Panc1 (cell line): ENCODE data around the gene ATP5ME. TPM values are rescaled to one million over a fixed set of nuclear protein-coding genes. Genes with fewer than 3 reads are reported as not detected.

ENCODE experiments used
- ATAC-seq: fragments of 200-7000 bp; cut with Tn5 transposase; 2 replicates; pipeline ENCODE4 v1.9.1; 2020; ENCODE audit warnings: mild to moderate bottlenecking, moderate library complexity
- BruUV-seq: library from RNA; stranded (reverse); fragments of 400-500 nt; replicated peaks from 2 replicates; lab custom pipeline; 2021; lab: Mats Ljungman, UMichigan
- CTCF ChIA-PET: fragments of 300-600 bp; sonication (Branson Sonifier 250); formaldehyde crosslinking; loops from one replicate; lab custom pipeline; 2022; ENCODE audit warnings: antibody characterized with exemption; lab: Charles Lee
- POLR2A ChIA-PET: fragments of 300-600 bp; sonication (Branson Sonifier 250); formaldehyde crosslinking; loops from one replicate; lab custom pipeline; 2022; ENCODE audit warnings: antibody characterized with exemption; lab: Charles Lee
- DNase-seq: peaks from one replicate; pipeline ENCODE4 v3.0.0-alpha.2; 2010; ENCODE audit warnings: low read depth, low spot score
- H3K27ac ChIP-seq: 2 replicates; pipeline ENCODE4 v1.5.1; 2011; ENCODE audit warnings: mild to moderate bottlenecking, low read length, inconsistent platforms
- H3K27me3 ChIP-seq: fragments of 200-500 bp; sonication (Bioruptor generic); 2 replicates; pipeline ENCODE4 v1.6.0; 2014; ENCODE audit warnings: low read length, inconsistent platforms; ENCODE audit not compliant: control insufficient read depth, insufficient read depth
- H3K36me3 ChIP-seq: fragments of 200-500 bp; sonication (Bioruptor generic); 2 replicates; pipeline ENCODE4 v1.5.1; 2014; ENCODE audit warnings: inconsistent platforms, mild to moderate bottlenecking, low read length, moderate library complexity; ENCODE audit not compliant: control insufficient read depth, insufficient read depth
- H3K4me1 ChIP-seq: 2 replicates; pipeline ENCODE4 v1.5.1; 2011; ENCODE audit warnings: inconsistent platforms, mild to moderate bottlenecking, low read length, moderate library complexity; ENCODE audit not compliant: control insufficient read depth, insufficient read depth
- H3K4me3 ChIP-seq, 2 experiments: 2 replicates each; pipeline ENCODE4 v1.5.1; 2011 to 2012; ENCODE audit warnings: low read depth in 2 of 2, low read length in 2 of 2, mild to moderate bottlenecking in 2 of 2, inconsistent platforms in 1 of 2, moderate library complexity in 1 of 2
- H3K9me3 ChIP-seq: fragments of 200-500 bp; sonication (Bioruptor generic); 2 replicates; pipeline ENCODE4 v1.5.1; 2014; ENCODE audit warnings: low read depth, mild to moderate bottlenecking, inconsistent platforms, low read length, moderate library complexity; ENCODE audit not compliant: control insufficient read depth, insufficient read depth
- POLR2AphosphoS5 ChIP-seq: IDR thresholded peaks from 2 replicates; pipeline ENCODE4 v1.6.1; 2012; ENCODE audit warnings: mild to moderate bottlenecking, low read depth, low read length, moderate library complexity
- SIN3A ChIP-seq: IDR thresholded peaks from 2 replicates; pipeline ENCODE4 v1.6.1; 2012; ENCODE audit warnings: low read depth, mild to moderate bottlenecking, low read length, moderate library complexity, borderline replicate concordance; ENCODE audit not compliant: insufficient read depth
- TCF7L2 ChIP-seq: IDR thresholded peaks from 2 replicates; pipeline ENCODE4 v1.6.1; 2011; ENCODE audit warnings: mild to moderate bottlenecking, low read depth, low read length, inconsistent platforms
- in situ Hi-C: cut with HindIII; loops from 2 replicates; pipeline ENCODE4 v1.10.0; 2016; ENCODE audit warnings: low sequenced_read_pairs, low pct_unique_long_range_greater_than_20kb
- intact Hi-C: fragments of 100-400 bp; cut with micrococcal nuclease; formaldehyde crosslinking; loops from one replicate; pipeline ENCODE4 v1.10.0; 2022; ENCODE audit not compliant: unreplicated experiment
- total RNA-seq: library from RNA; stranded (reverse); gene quantifications from one replicate; pipeline ENCODE4 v1.2.1, GENCODE V29; 2021; ENCODE audit not compliant: unreplicated experiment
- TF ChIP-seq, protein P1 (sequence below), 2 experiments: IDR thresholded peaks; 2 replicates each; pipeline ENCODE4 v1.6.1; 2011 to 2012; ENCODE audit warnings: low read depth in 2 of 2, control low read depth in 1 of 2, low read length in 1 of 2, mild to moderate bottlenecking in 1 of 2, moderate library complexity in 1 of 2; ENCODE audit not compliant: insufficient read depth in 1 of 2
- TF ChIP-seq, protein P2 (sequence below): fragments of 450-650 bp; IDR thresholded peaks from 2 replicates; pipeline ENCODE4 v1.5.1; 2017; ENCODE audit warnings: mild to moderate bottlenecking

The ATP5ME gene
- total RNA-seq, 1 experiment from 2014 or later, result 257 TPM

DNA sequence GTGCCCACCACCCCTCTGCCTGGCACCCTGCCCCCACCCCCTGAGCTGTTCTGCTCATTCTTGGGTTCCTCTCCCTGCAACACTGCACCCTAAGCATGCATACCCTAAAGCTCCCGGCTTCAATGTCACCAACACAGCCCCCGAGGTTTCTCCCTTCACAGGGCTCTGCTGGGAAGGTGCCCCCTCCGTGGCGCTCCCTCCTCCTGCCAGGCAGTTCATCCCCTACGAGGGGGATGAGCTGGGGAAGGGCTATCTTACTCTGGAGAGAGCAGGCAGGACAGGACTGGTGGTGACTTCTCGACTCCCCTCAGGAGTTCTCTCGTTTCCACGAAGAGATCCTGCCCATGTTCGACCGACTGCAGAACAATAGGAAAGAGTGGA is 6.5 kb downstream of the ATP5ME start:
- H3K9me3 ChIP-seq, result no peaks in the 10 kb centered on the region
- intact Hi-C loops, result no loop called here
- in situ Hi-C loops, result no loop called here
- TF ChIP-seq, protein P1, sequence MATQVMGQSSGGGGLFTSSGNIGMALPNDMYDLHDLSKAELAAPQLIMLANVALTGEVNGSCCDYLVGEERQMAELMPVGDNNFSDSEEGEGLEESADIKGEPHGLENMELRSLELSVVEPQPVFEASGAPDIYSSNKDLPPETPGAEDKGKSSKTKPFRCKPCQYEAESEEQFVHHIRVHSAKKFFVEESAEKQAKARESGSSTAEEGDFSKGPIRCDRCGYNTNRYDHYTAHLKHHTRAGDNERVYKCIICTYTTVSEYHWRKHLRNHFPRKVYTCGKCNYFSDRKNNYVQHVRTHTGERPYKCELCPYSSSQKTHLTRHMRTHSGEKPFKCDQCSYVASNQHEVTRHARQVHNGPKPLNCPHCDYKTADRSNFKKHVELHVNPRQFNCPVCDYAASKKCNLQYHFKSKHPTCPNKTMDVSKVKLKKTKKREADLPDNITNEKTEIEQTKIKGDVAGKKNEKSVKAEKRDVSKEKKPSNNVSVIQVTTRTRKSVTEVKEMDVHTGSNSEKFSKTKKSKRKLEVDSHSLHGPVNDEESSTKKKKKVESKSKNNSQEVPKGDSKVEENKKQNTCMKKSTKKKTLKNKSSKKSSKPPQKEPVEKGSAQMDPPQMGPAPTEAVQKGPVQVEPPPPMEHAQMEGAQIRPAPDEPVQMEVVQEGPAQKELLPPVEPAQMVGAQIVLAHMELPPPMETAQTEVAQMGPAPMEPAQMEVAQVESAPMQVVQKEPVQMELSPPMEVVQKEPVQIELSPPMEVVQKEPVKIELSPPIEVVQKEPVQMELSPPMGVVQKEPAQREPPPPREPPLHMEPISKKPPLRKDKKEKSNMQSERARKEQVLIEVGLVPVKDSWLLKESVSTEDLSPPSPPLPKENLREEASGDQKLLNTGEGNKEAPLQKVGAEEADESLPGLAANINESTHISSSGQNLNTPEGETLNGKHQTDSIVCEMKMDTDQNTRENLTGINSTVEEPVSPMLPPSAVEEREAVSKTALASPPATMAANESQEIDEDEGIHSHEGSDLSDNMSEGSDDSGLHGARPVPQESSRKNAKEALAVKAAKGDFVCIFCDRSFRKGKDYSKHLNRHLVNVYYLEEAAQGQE (IDR thresholded peaks at IDR 0.05; ENCODE audit: insufficient read depth in 1 of 2, low read depth in 2 of 2, low read length in 1 of 2), result no peak
- no peak for TF ChIP-seq TCF7L2
- TF ChIP-seq POLR2AphosphoS5, result no peak
- TF ChIP-seq, protein P2, sequence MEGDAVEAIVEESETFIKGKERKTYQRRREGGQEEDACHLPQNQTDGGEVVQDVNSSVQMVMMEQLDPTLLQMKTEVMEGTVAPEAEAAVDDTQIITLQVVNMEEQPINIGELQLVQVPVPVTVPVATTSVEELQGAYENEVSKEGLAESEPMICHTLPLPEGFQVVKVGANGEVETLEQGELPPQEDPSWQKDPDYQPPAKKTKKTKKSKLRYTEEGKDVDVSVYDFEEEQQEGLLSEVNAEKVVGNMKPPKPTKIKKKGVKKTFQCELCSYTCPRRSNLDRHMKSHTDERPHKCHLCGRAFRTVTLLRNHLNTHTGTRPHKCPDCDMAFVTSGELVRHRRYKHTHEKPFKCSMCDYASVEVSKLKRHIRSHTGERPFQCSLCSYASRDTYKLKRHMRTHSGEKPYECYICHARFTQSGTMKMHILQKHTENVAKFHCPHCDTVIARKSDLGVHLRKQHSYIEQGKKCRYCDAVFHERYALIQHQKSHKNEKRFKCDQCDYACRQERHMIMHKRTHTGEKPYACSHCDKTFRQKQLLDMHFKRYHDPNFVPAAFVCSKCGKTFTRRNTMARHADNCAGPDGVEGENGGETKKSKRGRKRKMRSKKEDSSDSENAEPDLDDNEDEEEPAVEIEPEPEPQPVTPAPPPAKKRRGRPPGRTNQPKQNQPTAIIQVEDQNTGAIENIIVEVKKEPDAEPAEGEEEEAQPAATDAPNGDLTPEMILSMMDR, result no peak
- no peak for TF ChIP-seq SIN3A
- DNase-seq (no peak), ATAC-seq (no peak)
- no peak overlapping the region for H3K4me3 ChIP-seq
- H3K36me3 ChIP-seq, result peaks cover 4% of the 10 kb centered on the region; the same call in 1 of the 2 replicates
- no peak overlapping the region for H3K27ac ChIP-seq
- peaks cover 3% of the 10 kb centered on the region; the same call in 1 of the 2 replicates for H3K4me1 ChIP-seq
- H3K27me3 ChIP-seq, result no peaks in the 10 kb centered on the region
- CTCF ChIA-PET, result interaction anchor here (0.6 kb wide), 1 partner anchor 99 kb away, joined by 3 read pairs; no protein-coding TSS in a partner anchor
- POLR2A ChIA-PET, result no interaction called here
- BruUV-seq, result no TSS peak

DNA sequence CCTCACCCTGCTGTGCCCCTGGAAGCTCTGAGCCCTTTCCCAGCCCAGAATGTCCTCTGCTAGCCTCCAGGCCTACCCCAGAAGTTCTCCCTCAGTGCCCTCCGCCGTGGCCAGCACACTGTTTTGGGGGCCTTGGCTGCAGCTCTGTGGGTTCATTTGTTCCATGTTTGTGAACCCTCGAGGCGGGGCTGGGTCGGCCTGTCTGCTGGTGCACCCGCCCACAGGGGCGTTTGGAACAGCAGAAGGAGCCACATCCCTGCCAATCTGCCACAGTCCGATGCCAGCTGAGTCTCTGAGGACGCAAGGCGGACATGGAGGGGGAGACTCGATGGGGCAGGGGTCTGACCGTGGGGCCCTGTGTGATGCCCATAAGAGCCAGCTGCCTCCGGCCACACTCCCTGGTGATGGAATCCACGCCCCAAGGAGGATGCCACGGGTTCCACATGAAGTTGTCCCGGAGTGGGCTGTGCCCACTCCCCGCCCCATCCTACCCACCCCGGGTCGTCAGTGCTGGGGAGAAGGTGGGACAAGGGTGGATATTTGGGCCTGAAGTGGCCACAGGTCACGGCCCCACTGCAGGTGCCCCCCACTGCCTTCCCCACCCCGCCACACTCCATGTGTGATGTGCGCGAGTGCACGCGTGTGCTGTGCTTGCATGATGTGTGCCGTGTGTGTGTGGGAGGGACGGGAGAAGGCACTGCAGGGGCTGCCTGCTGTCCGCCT is 7.1 kb downstream of the ATP5ME start:
- intact Hi-C loops, result no loop called here
- ChIA-PET CTCF (interaction anchor here (0.6 kb wide), 1 partner anchor 99 kb away, joined by 3 read pairs; no protein-coding TSS in a partner anchor), POLR2A (no interaction called here)

More for the DNA sequence above, 7.1 kb downstream of the ATP5ME start:
- H3K9me3 ChIP-seq, result no peaks in the 10 kb centered on the region
- no peaks in the 10 kb centered on the region for H3K36me3 ChIP-seq
- in situ Hi-C loops, result no loop called here
- peaks cover 3% of the 10 kb centered on the region; the same call in 1 of the 2 replicates for H3K4me1 ChIP-seq
- no TSS peak for BruUV-seq
- no peak for DNase-seq
- H3K4me3 ChIP-seq, result no peak overlapping the region
- no peaks in the 10 kb centered on the region for H3K27me3 ChIP-seq
- TF ChIP-seq TCF7L2, result no peak
- TF ChIP-seq, protein P2, result no peak
- no peak for TF ChIP-seq SIN3A
- TF ChIP-seq, protein P1 (IDR thresholded peaks at IDR 0.05; ENCODE audit: insufficient read depth in 1 of 2, low read depth in 2 of 2, low read length in 1 of 2), result no peak
- TF ChIP-seq POLR2AphosphoS5, result no peak
- H3K27ac ChIP-seq, result no peak overlapping the region
- no peak for ATAC-seq
